D341Med (cell line): ENCODE data around the gene LRRC8B.
A peak's percentile ranks its signal among the peaks of the same experiment; 100 is the strongest.
"Not testable (repeated sequence)": the region's sequence is repeated elsewhere in the genome, so short reads cannot be mapped to it uniquely, and the experiment has no call there.

Experiments used
- DNase-seq: peaks from one replicate; pipeline ENCODE4 v3.0.0; 2012; ENCODE audit warnings: low spot score

The LRRC8B gene

DNA sequence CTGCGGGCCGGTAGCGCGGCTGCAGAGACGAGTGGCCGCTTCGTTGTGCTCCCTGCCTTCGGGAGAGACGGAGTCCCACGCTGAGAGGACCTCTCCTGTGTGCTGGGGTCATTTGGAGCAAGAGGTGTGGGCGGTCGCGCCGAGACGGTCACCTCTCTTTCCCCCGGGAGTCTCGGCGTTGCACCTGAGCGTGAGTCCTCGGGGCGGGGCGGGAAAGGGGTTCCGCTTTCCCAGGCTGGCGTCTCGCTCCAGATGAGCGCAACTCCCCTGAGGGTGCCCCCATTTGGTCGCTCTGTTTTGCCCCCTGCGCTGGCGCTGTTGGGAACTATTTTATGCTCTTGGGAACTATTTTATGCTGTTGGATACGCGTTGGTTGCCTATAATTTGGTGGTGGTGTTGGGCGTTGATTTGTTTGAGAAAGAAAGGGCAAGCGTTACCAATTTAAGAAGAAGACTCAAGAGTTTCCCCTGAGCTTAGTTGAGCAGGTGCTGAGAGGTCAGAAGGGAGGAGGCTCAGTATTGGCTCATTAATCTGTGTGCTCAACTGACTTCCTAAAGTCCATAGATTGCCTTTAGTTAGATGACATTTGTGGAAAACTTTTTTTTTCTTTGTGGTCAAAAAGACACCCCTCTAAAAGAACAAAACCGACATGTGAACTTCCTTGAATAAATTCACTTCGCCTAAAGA is 683 bp downstream of the LRRC8B start:
- peak; percentile 62 for DNase-seq

DNA sequence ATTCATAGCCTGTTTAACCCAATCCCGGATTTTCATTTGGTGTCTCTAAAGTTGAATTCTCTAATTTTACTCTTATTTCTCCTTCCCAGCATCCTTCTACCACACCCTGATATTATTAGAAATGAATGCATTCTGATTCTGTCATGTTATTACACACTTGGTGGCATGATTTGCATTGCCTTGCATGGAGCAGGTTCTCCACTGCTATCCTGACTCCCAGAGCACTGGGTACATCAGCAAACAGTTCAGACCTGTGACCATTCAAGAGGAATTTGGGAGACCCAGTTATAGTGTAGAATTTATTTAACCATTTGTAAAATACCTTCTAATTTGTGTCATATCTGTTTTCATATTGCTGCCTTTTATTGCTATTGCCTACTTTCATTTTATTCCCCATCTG is 2.6 kb downstream of the LRRC8B start:
- DNase-seq, result no peak

DNA sequence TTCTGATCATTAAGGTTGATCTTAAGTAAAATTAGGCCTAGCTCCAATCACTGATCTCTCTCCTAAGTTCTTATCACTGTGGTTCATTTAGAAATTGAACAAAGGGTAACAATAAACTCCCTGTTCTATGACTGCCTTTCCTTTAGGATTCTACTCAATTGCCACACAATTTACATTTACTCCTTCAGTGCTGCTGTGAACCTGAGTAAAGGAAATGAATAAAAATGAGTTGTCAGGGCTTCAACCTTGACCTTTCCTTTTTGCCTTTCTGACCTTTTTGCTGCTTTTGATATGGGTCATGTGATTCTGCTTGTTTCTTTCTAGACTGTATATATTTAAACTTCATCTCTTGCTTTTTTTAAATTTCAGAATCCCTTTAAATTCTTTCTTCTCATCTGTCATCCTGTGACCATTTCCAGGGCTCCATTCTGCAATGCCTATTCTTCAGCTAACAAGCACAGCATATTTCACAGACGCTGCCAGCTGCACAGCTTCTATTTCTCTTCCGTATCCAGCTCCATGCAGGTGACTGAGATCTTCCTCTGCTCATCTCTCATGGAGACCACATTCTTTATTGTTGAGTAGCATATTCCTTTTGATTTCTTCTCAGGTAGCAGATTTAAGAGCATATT is 3.2 kb downstream of the LRRC8B start:
- DNase-seq, result no peak

DNA sequence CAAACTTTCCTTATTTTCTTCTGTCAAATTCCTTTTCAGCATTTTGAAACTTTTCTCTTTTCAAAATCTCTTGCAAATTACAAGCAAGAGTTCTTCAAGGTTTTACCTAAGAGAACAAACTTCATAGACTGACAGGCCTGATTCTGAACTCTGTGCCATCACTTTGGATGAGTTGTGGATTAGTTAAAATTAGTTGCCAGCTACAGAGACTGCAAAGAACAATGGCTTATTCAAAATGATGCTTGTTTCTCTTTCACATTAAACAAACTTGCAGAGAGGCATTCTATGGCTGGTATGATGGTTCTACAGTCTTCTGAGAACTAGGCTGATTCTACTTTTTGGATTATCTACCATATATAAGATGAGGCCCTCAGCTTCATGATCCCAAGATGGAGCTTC is 3.8 kb downstream of the LRRC8B start:
- no peak for DNase-seq

DNA sequence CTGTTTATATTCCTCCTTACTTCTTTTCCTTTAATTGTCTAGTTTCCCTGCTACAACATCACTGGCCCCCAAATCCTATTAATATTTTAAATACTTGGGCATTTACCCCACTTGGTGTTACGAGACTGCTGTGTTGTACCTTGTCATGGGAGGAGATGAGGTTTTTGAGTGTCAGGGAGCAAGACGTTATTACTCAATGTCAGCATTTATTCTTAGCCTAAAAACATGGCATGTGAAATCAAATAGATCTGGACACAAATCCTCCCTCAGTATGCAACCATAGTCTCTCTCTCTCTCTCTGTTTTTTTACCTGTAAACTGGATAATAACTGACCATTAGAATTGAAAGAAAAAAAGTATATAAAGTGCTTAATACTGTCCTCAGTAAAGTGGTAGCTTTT is 4.6 kb downstream of the LRRC8B start:
- DNase-seq, result no peak

DNA sequence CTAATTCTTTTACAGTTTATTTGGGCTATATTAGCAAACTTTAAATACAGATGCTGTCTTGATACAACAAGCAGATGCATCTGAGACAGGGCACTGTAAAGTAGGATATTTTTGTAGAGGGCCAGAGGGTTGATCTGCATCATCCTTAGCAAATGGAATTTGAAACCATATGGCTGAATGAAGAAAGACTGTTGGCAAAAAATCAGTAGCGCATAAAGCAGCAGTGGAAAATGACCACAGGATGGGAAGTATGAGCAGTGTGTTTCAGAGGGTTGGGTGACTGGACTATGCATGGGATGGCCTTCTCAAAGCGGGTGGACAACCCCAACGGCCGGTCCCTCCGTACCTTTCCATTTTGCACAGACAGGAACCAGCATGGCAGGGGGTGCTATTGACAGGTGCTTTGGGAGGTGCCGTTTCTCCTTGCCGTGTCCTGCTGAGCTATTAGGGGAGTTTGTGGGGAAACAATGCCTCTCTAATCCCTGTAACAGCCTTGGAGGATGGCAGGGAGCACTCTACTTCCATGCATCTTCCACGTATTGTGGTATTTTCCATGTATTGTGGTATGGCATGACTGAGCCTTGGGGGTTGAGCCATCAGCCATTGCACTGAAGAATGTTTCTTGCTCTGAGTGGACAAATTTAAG is 5.9 kb downstream of the LRRC8B start:
- no peak for DNase-seq

DNA sequence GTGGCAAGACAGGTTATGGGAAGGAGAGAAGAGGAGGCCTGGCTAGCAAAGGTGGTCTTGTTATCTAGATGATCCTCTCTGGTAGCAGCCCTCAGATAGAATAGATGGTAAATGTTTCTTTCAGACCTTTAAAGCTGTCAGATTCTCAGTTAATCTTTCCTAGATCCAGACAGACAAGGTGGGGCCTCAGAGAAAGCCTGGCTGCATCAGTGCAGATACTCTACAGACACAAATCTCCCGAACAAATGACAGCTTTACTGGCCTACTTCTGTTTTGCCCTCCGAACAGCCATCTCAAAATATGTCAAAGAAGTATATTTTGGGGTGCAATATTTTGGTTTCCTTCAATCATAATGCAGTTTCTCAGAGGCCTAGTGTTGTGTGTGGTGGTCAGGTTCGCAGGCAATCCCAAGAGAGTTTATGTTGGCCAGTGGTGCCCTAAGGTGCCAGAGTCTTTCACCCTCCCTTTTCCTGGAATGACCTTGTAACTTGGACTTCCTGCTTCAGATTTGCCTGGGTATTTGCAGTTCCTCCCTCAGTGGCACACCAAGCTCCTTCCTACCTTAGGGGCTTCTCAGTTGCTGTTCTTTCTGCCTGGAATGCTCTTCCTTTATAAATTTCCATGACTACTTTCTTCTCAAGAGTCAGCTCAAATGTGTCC is 7.0 kb downstream of the LRRC8B start:
- no peak for DNase-seq

DNA sequence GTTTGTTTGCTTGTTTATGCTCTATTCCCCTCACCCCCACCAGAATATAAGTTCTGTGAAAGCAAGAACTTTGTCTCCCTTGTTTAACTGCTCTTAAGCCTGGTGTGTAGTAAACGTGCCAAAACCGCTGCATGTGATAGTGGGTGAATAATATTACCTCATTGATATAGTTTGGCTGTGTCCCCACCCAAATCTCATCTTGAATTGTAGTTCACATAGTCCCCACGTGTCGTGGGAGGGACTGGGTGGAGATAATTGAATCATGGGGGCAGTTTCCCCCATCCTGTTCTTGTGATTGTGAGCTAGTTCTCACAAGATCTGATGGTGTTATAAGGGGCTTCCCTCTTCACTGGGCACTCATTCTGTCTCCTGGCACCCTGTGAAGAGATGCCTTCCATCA is 7.6 kb downstream of the LRRC8B start:
- no peak for DNase-seq

DNA sequence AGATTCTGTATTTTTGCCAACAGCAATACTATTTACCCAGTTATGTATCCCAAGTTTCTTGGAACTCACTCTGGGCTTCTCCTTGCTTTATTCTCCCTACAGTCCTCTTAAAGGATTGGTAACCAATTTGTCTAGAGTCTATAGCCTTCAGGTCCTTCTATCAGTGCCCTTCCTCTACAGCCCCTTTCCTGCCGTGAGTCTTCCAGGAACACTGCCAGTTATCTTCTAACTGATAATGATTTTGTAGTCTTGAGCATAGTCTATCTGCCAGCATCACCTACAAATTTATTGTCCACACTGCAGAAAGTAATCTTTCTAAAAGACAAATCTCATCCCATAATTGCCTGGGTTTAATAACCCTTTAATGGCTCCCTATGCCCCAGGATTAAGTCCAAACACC is 8.2 kb downstream of the LRRC8B start:
- DNase-seq, result peak; percentile 41

DNA sequence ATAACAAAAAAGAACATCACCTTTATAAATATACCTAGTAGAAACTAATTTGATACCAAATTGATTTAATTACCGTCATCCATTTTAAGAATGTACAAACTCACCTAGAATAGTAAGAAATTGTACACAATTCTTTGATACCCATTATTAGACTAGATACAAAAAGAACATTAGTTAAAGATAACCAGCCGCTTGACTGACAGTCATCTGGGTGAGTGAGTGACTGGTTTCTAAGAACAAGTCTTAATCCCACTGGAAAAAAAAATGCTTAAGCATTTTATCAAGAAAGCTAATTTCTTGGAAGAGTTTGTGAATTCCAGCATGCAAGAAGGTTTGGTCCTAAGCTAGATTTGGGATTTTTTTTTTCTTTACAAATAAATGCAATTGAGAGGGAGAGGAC is 10.9 kb downstream of the LRRC8B start:
- DNase-seq, result no peak

DNA sequence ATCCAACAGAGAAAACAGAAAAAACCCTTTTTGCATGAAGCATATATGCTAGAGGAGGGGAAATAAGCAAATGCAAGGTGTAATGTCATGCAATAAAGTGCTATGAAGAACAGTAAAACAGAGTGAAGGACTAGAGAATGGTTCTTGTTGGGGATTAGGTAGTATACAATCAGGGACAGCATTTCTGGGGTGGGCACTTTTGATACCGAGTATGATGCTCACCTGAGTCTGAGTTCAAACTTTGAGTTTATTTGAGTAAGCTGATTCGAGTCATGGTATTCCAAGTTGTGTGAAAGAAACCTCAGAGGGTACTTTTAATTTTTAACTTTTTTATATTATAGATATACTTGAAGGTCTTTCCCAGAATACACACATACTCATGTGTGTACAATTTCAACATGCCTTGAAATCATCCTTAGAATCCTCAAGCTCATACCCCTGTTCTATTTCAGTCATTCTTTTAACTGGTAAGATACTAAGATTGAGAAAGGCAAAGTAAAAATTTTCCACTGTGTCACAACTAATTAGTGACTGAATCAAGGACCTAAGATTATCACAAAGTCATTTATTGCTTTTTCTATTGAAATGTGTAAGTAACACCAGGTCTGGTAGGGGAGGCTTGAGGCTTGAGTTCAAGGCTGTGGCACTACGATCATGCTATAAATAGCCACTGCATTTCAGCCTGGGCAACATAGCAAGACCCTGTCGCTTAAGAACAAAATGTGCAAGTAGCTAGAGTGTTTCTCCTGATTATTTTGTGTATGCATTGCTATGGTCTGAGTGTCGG is 12.1 kb downstream of the LRRC8B start:
- DNase-seq, result no peak

DNA sequence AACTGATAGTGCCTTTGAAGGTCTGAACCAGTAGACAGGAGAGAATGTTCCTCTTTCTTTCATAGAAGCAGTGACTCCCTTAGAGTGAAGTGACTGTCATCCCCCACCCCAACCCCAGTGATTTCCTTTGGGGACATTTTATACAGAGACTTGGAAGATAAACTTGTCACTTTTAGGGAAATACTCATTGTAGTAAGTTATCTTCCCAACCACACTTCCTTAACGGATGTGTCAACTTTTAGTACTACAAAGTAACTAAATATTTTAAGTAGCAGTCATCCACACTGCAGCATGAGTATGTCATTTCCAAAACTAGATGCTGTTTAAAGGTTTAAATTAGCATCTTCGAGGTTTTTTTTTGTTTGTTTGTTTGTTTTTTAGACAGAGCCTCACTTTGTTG is 13.7 kb downstream of the LRRC8B start:
- DNase-seq, result no peak

DNA sequence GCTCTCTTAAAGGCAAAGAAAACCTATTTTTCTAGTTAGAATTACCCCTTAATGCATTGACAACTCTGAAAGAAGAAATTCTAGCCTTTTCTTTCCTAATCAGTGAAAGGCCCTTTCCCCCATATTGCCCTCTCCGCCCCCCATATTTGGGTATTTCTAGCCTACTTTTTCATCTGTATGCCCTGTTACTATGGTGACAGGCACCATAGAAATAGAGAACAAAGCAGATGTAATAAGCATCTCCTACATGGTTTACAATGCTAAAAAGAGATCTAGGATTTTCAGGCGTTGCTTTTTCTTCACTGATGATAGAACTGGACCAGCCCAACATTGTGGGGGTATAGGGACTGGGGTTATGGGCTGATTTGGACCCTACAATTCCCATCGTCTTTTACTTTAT is 14.5 kb downstream of the LRRC8B start:
- DNase-seq, result no peak

DNA sequence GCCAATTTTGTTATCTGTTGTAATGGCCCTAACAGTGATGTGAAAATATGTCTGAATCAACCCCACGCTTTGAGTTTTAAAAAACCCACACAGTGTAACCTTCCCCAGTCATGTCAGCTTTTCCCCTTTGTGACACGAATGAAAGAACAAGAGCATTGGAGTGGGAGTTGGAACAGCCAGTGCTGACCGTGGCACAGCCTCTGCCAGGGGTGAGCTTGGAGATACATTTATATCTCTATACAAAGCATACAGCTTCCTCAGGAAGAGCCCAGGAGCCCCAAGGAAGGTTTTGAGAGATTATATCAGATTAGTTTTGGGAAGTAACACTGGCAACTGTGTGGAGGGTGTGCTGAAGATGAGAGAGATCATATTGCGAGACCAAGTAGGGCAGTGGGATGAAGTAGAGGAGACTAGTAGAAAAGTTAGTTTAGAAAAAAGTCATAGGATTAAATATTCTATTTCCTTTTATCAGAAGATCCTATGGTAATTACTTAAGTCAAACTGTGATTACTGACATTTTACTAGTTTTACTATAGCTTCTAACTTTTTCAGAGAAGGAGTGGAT is 15.9 kb downstream of the LRRC8B start:
- DNase-seq, result no peak

DNA sequence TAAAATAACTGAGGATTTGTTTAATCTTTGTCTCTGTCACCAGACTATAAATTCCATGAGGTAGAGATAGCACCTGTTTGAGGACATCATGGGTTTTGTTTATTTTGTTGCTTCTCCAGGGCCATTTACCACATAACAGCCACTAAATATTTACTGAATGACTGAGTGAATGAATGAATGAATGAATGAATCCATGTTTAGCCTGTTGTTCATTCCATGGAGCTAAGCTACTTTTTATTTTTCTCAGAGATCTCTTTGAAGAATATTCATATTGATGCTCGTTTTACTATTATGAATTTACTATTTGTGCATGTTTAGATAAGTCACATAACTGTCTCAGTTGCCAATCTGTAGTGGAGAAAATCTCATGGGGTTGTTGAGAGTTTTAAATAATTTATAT is 17.7 kb downstream of the LRRC8B start:
- DNase-seq, result no peak

DNA sequence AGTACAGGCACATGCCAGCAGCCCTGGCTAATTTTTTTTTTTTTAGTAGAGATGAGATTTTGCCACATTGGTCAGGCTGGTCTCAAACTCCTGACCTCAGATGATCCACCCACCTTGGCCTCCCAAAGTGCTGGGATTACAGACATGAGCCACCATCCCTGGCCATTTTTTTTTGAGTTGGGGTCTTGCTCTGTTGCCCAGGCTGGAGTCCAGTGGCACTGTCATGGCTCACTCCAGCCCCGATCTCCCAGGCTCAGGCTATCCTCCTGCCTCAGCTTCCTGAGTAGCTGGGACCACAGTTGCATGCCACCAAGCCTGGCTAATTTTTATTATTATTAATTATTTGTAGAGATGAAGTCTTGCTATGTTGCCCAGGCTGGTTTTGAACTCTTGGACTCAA is 19.0 kb downstream of the LRRC8B start:
- not testable (repeated sequence) for DNase-seq

DNA sequence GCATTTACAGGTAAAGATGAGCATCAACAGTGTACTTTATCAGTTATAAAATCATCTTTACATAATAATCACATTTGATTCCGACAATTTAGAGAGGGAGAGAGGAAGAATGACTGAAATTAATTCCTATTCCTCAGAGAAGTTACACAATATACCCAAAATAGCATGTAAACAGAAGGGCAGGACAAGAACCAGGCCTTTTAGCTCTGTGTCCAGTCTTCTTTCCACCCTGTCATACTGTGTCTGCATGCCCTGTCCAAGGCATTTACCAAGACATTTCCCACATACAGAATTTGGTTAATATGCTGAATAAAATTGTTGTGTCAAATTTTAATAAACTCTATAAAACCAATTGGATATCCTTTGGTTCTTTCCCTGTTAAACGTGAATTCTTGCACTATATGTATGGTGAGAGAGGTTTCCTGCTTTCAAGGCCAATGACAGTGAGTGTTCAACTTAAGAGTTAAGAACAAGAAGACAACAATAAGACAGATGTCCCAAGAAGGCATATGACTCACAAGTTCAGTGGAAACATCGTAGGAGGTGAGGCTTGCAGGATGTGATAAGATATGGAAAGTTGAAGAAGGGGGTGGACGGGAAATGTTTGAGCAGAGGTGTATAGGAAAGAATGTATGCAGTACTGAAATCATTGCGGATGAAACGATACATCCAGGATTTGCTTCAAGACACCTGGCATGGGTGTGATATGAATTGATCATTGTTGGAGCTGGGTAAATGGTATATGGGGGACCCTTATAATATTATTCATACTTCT is 20.8 kb downstream of the LRRC8B start:
- DNase-seq, result no peak

DNA sequence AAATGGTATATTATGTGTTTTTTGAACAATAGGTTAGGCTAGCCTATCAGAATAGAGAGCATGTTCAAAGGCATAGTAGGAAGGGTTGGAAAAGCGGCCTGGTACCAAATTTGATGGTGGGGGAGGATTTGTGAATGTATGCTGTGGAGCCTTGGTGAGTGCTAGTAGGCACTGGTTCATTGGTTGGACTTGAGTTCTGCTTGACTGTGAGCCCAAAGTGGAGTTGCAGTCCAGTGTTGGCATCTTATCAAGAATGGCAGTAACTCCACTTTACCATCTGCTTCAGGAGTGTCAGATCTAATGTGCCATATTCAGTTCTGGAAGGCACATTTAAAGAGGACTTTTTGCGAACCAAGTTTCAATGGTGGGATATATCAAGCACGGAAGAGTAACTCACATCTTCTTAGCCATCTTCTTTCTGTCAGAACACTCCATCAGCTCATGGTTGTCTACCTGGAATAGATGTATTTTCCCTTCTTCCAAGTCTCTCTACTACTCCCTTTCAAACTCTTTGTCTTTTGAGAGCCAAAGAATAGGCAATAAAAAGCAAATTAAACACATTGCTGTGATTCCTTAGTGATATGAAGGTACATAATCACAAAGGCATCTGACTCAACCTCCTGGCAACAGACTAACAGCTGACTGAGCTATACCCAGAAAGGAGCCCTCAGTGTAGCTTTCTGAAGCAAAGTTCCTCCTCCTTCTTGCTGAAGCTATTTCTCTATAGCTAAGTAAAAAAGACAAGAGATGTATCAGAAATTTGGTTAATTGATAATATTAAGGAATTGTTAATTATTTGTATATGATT is 21.7 kb downstream of the LRRC8B start:
- DNase-seq, result no peak

DNA sequence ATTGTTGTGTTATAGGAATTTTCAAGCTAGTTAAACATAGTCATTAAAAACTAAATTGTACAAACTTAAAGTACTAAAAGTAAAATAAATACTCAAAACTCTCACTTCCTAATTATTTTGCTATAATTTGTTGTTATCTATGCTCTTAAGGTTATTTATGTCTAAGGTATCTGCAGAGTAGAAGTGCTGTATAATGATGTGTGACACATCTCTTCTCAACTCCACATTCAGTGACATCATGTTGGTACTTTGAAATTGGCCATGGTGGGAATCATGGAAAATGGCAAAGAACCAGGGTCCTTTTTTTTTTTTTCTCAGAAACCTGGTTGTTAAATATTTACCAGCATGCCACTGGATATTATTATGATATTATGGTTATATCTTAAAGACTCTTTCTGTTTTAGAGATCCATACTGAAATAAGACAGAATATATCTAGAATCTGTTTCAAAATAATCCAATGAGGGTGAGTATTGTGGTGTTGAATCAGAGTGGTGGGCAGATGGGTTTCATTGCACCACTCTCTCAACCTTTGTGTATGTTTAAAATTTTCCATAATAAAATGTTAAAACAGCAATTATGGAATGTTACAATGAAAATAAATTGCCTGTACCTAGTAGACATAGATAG is 22.4 kb downstream of the LRRC8B start:
- DNase-seq, result no peak

DNA sequence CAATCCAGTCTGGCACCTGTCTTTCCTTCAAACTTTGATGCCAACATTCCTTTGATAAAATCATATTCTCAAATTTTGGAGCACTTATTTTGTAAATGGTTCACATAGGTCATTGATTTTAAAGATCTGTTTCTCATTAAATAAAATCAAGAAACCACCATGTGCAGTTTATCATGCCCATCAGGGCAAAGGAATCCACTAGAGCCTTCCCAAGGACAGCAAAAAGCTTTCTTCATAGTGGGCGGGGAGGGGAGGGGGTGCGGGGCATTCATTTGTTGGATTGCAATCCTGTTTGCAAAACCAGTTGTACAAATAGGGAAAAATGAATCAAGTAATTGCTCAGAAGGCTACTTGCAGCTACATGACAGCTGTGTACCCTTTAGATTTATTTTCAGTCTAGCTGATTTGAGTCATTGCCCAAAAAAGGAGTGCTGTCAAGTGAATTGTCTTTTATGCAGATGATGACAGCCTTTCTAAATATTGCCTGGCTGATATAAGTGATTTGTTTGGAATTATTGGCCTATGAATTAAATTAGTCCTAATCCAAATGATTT is 23.0 kb downstream of the LRRC8B start:
- DNase-seq, result no peak
